Astrocyte (in vitro differentiated cells and primary cell): Measurements from ENCODE around the gene SLC25A22. TPM values are rescaled to one million over a fixed set of nuclear protein-coding genes. Genes with fewer than 3 reads are reported as not detected.

Source experiments
- DNase-seq: peaks from one replicate; pipeline ENCODE4 v3.0.0-alpha.2; 2010; ENCODE audit warnings: low read depth
- FAIRE-seq: peaks from 2 replicates; lab custom pipeline; 2011; peaks lifted over from hg19 to GRCh38; lab: Jason Lieb, UNC
- H2AFZ ChIP-seq: 2 replicates; pipeline ENCODE4 v1.6.0; 2012; ENCODE audit warnings: low read depth, low read length, inconsistent platforms
- H3K27ac ChIP-seq: 2 replicates; pipeline ENCODE4 v1.5.1; 2011; ENCODE audit warnings: low read depth, low read length, inconsistent platforms
- H3K27me3 ChIP-seq: 2 replicates; pipeline ENCODE4 v1.6.0; 2011; ENCODE audit warnings: low read length, inconsistent platforms; ENCODE audit not compliant: insufficient read depth
- H3K36me3 ChIP-seq: 2 replicates; pipeline ENCODE4 v1.5.1; 2011; ENCODE audit warnings: low read length, inconsistent platforms; ENCODE audit not compliant: insufficient read depth
- H3K4me1 ChIP-seq: 2 replicates; pipeline ENCODE4 v1.5.1; 2011; ENCODE audit warnings: low read length, inconsistent platforms; ENCODE audit not compliant: insufficient read depth
- H3K4me2 ChIP-seq: 2 replicates; pipeline ENCODE4 v1.6.0; 2012; ENCODE audit warnings: low read length, inconsistent platforms
- H3K4me3 ChIP-seq: 2 replicates; pipeline ENCODE4 v1.5.1; 2011; ENCODE audit warnings: low read depth, mild to moderate bottlenecking, low read length, inconsistent platforms; ENCODE audit not compliant: insufficient read depth
- H3K79me2 ChIP-seq: 2 replicates; pipeline ENCODE4 v1.6.0; 2012; ENCODE audit warnings: mild to moderate bottlenecking, low read length, inconsistent platforms; ENCODE audit not compliant: insufficient read depth
- H3K9ac ChIP-seq: 2 replicates; pipeline ENCODE4 v1.6.0; 2012; ENCODE audit warnings: mild to moderate bottlenecking, low read length, inconsistent platforms
- H3K9me3 ChIP-seq: 2 replicates; pipeline ENCODE4 v1.5.1; 2012; ENCODE audit warnings: low read depth, mild to moderate bottlenecking, low read length, inconsistent platforms; ENCODE audit not compliant: insufficient read depth
- H4K20me1 ChIP-seq: 2 replicates; pipeline ENCODE4 v1.6.0; 2012; ENCODE audit warnings: low read length, inconsistent platforms; ENCODE audit not compliant: insufficient read depth
- H3K27ac Mint-ChIP-seq: one replicate; pipeline ENCODE4 v1.8.0; 2021; ENCODE audit warnings: mild to moderate bottlenecking, mixed read lengths; ENCODE audit not compliant: unreplicated experiment
- H3K27me3 Mint-ChIP-seq: one replicate; pipeline ENCODE4 v1.8.0; 2021; ENCODE audit warnings: low read depth, mixed read lengths; ENCODE audit not compliant: unreplicated experiment
- H3K36me3 Mint-ChIP-seq: one replicate; pipeline ENCODE4 v1.8.0; 2021; ENCODE audit warnings: low read depth, mixed read lengths; ENCODE audit not compliant: unreplicated experiment
- H3K4me1 Mint-ChIP-seq: one replicate; pipeline ENCODE4 v1.8.0; 2021; ENCODE audit warnings: low read depth, mixed read lengths; ENCODE audit not compliant: unreplicated experiment
- H3K4me3 Mint-ChIP-seq: one replicate; pipeline ENCODE4 v1.8.0; 2021; ENCODE audit warnings: mild to moderate bottlenecking, moderate library complexity, mixed read lengths; ENCODE audit not compliant: unreplicated experiment
- H3K9me3 Mint-ChIP-seq: one replicate; pipeline ENCODE4 v1.8.0; 2021; ENCODE audit warnings: mild to moderate bottlenecking, mixed read lengths; ENCODE audit not compliant: unreplicated experiment
- EZH2 ChIP-seq: IDR thresholded peaks from 2 replicates; pipeline ENCODE4 v1.6.1; 2012; ENCODE audit warnings: mild to moderate bottlenecking, low read length, inconsistent platforms; ENCODE audit not compliant: insufficient read depth
- total RNA-seq: library from RNA; stranded (reverse); gene quantifications from 2 replicates; pipeline ENCODE4 v1.2.1, GENCODE V29; 2021
- TF ChIP-seq, protein P1 (sequence below): IDR thresholded peaks from 2 replicates; pipeline ENCODE4 v1.5.1; 2011; ENCODE audit warnings: low read depth, mild to moderate bottlenecking, inconsistent platforms, low read length, moderate library complexity; ENCODE audit not compliant: insufficient read depth

SLC25A22 gene
- total RNA-seq, 1 donor from 2014 or later, result 21.4 TPM

DNA sequence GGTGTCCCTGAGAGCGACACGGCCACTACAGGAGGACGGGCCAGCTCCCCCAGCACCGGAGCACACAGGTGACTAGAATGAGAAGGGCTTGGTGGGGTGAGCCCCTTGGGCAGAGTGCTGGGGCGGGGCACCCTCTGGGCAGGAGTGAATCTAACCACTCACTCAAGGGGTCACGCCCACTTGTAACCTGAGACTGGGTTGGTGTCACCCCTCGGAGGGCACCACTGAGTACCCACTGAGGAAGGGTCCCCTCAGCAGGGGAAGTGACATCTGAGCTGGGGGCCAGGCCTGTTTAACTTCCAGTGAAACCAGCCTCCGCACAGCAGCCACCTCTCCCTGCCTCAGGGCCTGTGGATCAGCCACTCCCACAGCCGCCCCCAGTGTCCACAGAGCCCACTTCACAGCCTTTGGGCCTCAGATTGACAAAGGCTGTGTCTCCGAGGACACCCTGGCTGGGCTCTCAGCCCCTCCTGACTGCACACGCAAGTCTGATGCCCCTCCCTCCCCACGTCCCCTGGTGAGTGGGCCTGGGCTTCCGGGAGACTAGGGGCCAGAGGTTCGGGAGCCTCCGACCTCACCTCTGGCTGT is 26.4 kb downstream of the SLC25A22 start:
- H3K27me3 Mint-ChIP-seq, result no peaks in the 10 kb centered on the region
- FAIRE-seq, result no peak
- DNase-seq, result no peak
- peaks cover 7% of the 10 kb centered on the region for H3K4me1 Mint-ChIP-seq
- Histone ChIP-seq H3K4me2 (no peak overlapping the region), H3K4me3 (no peak overlapping the region), H3K79me2 (peaks cover 66% of the 10 kb centered on the region), H3K36me3 (no peaks in the 10 kb centered on the region), H2AFZ (no peak overlapping the region), H3K9me3 (no peaks in the 10 kb centered on the region), H3K27me3 (no peaks in the 10 kb centered on the region), H4K20me1 (peaks cover 73% of the 10 kb centered on the region), H3K9ac (no peak overlapping the region), H3K4me1 (peaks cover 18% of the 10 kb centered on the region), H3K27ac (no peak overlapping the region)
- no peak overlapping the region for H3K4me3 Mint-ChIP-seq
- peaks cover 3% of the 10 kb centered on the region for H3K36me3 Mint-ChIP-seq
- TF ChIP-seq, protein P1, sequence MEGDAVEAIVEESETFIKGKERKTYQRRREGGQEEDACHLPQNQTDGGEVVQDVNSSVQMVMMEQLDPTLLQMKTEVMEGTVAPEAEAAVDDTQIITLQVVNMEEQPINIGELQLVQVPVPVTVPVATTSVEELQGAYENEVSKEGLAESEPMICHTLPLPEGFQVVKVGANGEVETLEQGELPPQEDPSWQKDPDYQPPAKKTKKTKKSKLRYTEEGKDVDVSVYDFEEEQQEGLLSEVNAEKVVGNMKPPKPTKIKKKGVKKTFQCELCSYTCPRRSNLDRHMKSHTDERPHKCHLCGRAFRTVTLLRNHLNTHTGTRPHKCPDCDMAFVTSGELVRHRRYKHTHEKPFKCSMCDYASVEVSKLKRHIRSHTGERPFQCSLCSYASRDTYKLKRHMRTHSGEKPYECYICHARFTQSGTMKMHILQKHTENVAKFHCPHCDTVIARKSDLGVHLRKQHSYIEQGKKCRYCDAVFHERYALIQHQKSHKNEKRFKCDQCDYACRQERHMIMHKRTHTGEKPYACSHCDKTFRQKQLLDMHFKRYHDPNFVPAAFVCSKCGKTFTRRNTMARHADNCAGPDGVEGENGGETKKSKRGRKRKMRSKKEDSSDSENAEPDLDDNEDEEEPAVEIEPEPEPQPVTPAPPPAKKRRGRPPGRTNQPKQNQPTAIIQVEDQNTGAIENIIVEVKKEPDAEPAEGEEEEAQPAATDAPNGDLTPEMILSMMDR, result no peak
- TF ChIP-seq EZH2, result no peak
- no peak overlapping the region for H3K27ac Mint-ChIP-seq
- no peaks in the 10 kb centered on the region for H3K9me3 Mint-ChIP-seq

DNA sequence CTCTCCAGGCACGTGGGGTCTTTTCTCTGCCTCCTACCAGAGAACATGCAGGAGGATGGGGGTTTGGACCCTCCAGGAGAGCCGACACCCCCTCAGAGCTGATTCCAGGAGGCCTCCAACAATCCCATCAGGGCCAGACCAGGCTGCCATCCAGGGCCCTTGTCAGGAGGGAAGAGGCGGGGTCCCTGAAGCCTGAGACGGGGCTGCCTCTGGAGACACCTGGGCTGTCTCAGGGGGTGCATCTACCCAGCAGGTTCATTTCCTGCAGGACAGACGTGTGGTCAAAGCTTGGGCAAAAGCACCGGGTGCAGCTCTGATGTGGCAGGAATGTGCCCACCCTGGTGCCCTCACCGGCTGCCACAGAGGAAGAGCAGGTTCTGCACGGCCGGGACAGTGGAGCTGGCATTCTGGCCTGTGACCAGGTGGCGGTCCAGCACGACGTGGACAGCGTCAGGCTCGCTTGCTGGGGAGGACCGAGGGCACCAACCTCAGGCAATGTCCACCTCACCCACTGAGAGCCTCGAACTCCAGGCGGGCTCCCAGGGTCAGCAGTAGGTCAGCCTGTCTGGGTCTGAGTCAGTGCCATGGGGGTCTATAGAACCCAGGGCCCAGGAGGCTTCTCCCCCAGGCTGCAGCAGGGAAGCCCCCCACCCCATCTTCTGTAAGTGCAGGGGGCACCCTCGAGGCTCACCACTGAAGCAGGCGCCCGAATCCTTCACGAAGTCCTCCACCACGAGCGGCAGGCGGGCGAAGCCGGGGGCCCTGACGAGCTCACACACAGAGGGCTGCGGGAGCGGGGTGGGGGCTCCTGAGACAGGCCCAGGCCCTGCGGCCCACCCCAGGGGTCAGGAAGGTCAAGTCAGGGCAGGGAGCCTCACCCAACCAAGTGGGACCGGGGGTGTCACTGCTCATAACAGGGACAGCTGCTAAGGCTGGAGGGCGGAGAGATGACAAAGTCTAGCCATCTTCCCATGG is 27.2 kb downstream of the SLC25A22 start:
- DNase-seq (no peak), FAIRE-seq (no peak)
- TF ChIP-seq, protein P1, result no peak
- no peak for TF ChIP-seq EZH2
- Mint-ChIP-seq H3K27ac (no peak overlapping the region), H3K36me3 (peaks cover 4% of the 10 kb centered on the region), H3K27me3 (no peaks in the 10 kb centered on the region), H3K9me3 (no peaks in the 10 kb centered on the region), H3K4me1 (peaks cover 9% of the 10 kb centered on the region), H3K4me3 (no peak overlapping the region)
- H3K27me3 ChIP-seq, result no peaks in the 10 kb centered on the region
- no peak overlapping the region for H3K4me3 ChIP-seq
- no peak overlapping the region for H2AFZ ChIP-seq
- H3K4me2 ChIP-seq, result no peak overlapping the region
- no peaks in the 10 kb centered on the region for H3K9me3 ChIP-seq
- peaks cover 3% of the 10 kb centered on the region for H3K36me3 ChIP-seq
- H4K20me1 ChIP-seq, result peaks cover 74% of the 10 kb centered on the region
- H3K27ac ChIP-seq, result no peak overlapping the region
- H3K4me1 ChIP-seq, result peaks cover 12% of the 10 kb centered on the region
- no peak overlapping the region for H3K9ac ChIP-seq
- H3K79me2 ChIP-seq, result peaks cover 58% of the 10 kb centered on the region
